ENCODE data around the gene HOXA9.

Gene HOXA9

GRCh38 chr7:27175626-27176523 is 10.5 kb upstream of the HOXA9 start (continued):
- TF ChIP-seq ZBTB6 (tag by site-specific recombination; IDR thresholded peaks at IDR 0.05) (0 out of 2 replicates have a peak, but pooled peaks have one; percentile 10), ZBTB17 (tag by site-specific recombination; IDR thresholded peaks at IDR 0.05) (peak; percentile 55; the same call in 1 of the 2 replicates), ZNF747 (tag by site-specific recombination; IDR thresholded peaks at IDR 0.05) (no peak), ZNF10 (tag by site-specific recombination; IDR thresholded peaks at IDR 0.05) (no peak), ZIC2 (tag by site-specific recombination; IDR thresholded peaks at IDR 0.05) (0 out of 2 replicates have a peak, but pooled peaks have one; percentile 18), ZBTB7A (tag by site-specific recombination; IDR thresholded peaks at IDR 0.05; ENCODE audit: low read depth) (no peak), ZNF302 (tag by site-specific recombination; IDR thresholded peaks at IDR 0.05; ENCODE audit: low read depth) (no peak), ZNF26 (tag by site-specific recombination; IDR thresholded peaks at IDR 0.05) (no peak)

- ChIA-PET POLR2A (interaction anchor here (0.6 to 11.2 kb wide), 12 partner anchors 9 to 1312 kb away, joined by 3 to 237 read pairs (median 4); partner anchors contain the start of genes CBX3, HOXA11, HOXA13 and HOXA3), CTCF (interaction anchor here (0.7 to 2.2 kb wide), 2 partner anchors 9 to 466 kb away, joined by 3 to 7 read pairs; partner anchors contain the start of gene HOXA11)
- H3K4me3 ChIP-seq (ENCODE audit: low read depth, low read length) = peak overlapping the region; percentile 76
- H3K4me1 ChIP-seq (ENCODE audit: control insufficient read depth, insufficient read depth, low read length) = peaks cover 10% of the 10 kb centered on the region
- peaks cover 8% of the 10 kb centered on the region in 2 experiments for H3K36me3 ChIP-seq (ENCODE audit: control insufficient read depth in 2 of 2, insufficient read depth in 1 of 2, low read length in 2 of 2)
- no peaks in the 10 kb centered on the region for H3K9me3 ChIP-seq (ENCODE audit: control insufficient read depth, insufficient read depth, low read depth, low read length)
- peak overlapping the region; percentile 100 for H3K27ac ChIP-seq (ENCODE audit: extremely low read depth, low read depth, low read length)
- TF ChIP-seq ZNF549 (tag by site-specific recombination; IDR thresholded peaks at IDR 0.05) = no peak
- TF ChIP-seq ZNF335 (tag by site-specific recombination; conservative IDR thresholded peaks at IDR 0.05) = no peak
- no peak for TF ChIP-seq ZNF24 (tag by site-specific recombination; IDR thresholded peaks at IDR 0.05)
- no peak for TF ChIP-seq ZNF16 (tag by site-specific recombination; IDR thresholded peaks at IDR 0.05; ENCODE audit: low read depth)
- TF ChIP-seq IKZF3 (tag by site-specific recombination; IDR thresholded peaks at IDR 0.05) = 0 out of 2 replicates have a peak, but pooled peaks have one; percentile 42
- no peak for TF ChIP-seq ZNF416 (tag by site-specific recombination; IDR thresholded peaks at IDR 0.05)
- TF ChIP-seq GLIS1 (tag by site-specific recombination; IDR thresholded peaks at IDR 0.05) = peak; percentile 35; the same call in 1 of the 2 replicates
- TF ChIP-seq PBX3 (CRISPR knock-in tag; IDR thresholded peaks at IDR 0.05) = no peak
- TF ChIP-seq ZNF311 (tag by site-specific recombination; IDR thresholded peaks at IDR 0.05; ENCODE audit: borderline replicate concordance) = no peak
- no peak for TF ChIP-seq ZNF221 (tag by site-specific recombination; IDR thresholded peaks at IDR 0.05; ENCODE audit: borderline replicate concordance)
- peak; percentile 52 for TF ChIP-seq KLF1 (tag by site-specific recombination; IDR thresholded peaks at IDR 0.05)
- TF ChIP-seq OSR2 (tag by site-specific recombination; IDR thresholded peaks at IDR 0.05) = peak; percentile 8; the same call in 1 of the 2 replicates
- no peak for TF ChIP-seq ZNF292 (tag by site-specific recombination; IDR thresholded peaks at IDR 0.05; ENCODE audit: borderline replicate concordance, low read depth)
- TF ChIP-seq ZSCAN30 (tag by site-specific recombination; IDR thresholded peaks at IDR 0.05) = no peak; the same call in 1 of the 2 replicates
- TF ChIP-seq ZNF146 (tag by site-specific recombination; IDR thresholded peaks at IDR 0.05) = no peak
- TF ChIP-seq ZNF23 (tag by site-specific recombination; IDR thresholded peaks at IDR 0.05; ENCODE audit: borderline replicate concordance) = no peak
- no peak for TF ChIP-seq ZSCAN23 (tag by site-specific recombination; IDR thresholded peaks at IDR 0.05)
- TF ChIP-seq TCF7L2 (IDR thresholded peaks at IDR 0.05; ENCODE audit: borderline replicate concordance, low read depth, low read length) = no peak
- no peak for TF ChIP-seq SCRT1 (tag by site-specific recombination; IDR thresholded peaks at IDR 0.05; ENCODE audit: borderline replicate concordance)
These were observed 9.7 kb upstream of the HOXA9 start for GRCh38 chr7:27174874-27175625.
